Mucosa of gallbladder (tissue), 1 donor: ENCODE measurements around the gene VSIG2. TPM values are rescaled to one million over a fixed set of nuclear protein-coding genes. Genes with fewer than 3 reads are reported as not detected.
"Not testable (repeated sequence)": the region's sequence is repeated elsewhere in the genome, so short reads cannot be mapped to it uniquely, and the experiment has no call there.

Source experiments
- DNase-seq: peaks from one replicate; pipeline ENCODE4 v3.0.0-alpha.2; 2020; ENCODE audit warnings: low spot score
- total RNA-seq: library from RNA; stranded (reverse); gene quantifications from one replicate; pipeline ENCODE4 v1.2.1, GENCODE V29; 2021
- donor health status: DM: no; HTN: no; CAD: no.

The VSIG2 gene, protein sequence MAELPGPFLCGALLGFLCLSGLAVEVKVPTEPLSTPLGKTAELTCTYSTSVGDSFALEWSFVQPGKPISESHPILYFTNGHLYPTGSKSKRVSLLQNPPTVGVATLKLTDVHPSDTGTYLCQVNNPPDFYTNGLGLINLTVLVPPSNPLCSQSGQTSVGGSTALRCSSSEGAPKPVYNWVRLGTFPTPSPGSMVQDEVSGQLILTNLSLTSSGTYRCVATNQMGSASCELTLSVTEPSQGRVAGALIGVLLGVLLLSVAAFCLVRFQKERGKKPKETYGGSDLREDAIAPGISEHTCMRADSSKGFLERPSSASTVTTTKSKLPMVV
- 24.3 TPM for total RNA-seq

GRCh38 chr11:124751741-124752470, at the start of gene VSIG2:
TSS of gene VSIG2 (minus strand) at chr11:124752255. CDS start at chr11:124752137, 118 bp downstream.
- DNase-seq: no peak

- DNase-seq: no peak
These were observed 49.0 kb upstream of the VSIG2 start for GRCh38 chr11:124801014-124801413.

GRCh38 chr11:124800226-124800929, 48.3 kb upstream of the VSIG2 start, which contains the start of gene MSANTD2:
TSS of gene MSANTD2 (minus strand) at chr11:124800406. CDS start at chr11:124800380, 26 bp downstream.
- DNase-seq: peak; percentile 80

DNA sequence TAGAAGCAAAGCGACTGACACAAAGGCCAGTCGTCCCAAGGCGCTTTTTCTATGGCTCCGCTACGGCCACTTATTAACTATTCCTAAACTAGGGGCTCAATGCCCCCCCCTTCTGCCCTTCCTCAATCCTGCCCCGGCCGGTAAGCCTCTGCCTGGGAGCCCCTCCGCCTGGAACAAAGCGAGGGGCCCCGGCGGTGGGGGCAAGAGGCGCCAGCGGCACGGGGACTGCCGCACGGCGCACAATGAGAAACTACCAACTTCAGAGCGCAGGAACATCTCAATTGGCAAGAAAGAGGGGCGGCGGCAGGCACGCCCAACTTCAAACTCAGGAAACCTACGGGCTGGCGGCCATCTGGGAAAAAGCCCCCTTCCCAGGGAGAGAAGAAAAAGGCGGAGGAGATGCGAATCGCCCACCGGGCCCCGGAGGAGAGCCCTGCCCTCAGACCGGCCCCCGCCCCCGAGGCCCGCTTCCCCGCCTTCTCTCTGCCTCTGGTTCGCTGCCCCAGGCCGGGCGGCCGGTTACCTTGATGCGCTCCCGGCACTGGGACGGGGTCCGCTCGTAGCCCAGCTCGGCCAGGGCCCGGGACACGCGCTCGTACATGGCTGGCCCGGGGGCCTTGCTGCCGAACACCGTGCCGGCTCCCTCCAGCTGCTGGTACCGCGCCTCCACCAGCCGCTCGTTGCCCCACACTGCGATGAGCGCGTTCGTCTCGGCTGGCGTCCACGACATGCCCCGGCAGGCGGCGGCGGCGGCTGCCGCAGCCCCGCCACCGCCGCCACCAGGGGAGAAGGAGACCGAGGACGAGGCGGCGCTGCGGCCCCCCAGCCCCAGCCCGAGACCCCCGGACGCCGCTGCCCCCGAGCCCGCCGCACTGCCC, 47.5 kb upstream of the VSIG2 start:
- peak; percentile 11 for DNase-seq

GRCh38 chr11:124798991-124799347, 46.9 kb upstream of the VSIG2 start:
- DNase-seq: no peak

DNA sequence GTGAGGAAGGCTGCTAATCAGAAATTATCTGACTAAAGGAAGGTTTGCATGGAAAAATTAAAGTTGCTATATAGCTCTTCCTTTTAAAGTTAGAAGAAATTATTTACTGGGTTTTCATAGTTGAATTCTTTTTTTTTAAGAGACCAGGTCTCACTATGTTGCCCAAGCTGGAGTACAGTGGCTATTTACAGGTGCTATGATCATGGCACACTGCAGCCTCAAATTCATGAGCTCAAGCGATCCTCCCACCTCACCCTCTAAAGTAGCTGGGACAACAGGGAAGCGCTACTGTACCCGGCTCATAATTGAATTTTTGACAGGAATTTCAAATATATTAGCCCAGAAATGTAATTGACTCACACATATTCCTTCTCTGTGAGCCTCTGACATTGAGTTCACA, 44.3 kb upstream of the VSIG2 start:
- no peak for DNase-seq

DNA sequence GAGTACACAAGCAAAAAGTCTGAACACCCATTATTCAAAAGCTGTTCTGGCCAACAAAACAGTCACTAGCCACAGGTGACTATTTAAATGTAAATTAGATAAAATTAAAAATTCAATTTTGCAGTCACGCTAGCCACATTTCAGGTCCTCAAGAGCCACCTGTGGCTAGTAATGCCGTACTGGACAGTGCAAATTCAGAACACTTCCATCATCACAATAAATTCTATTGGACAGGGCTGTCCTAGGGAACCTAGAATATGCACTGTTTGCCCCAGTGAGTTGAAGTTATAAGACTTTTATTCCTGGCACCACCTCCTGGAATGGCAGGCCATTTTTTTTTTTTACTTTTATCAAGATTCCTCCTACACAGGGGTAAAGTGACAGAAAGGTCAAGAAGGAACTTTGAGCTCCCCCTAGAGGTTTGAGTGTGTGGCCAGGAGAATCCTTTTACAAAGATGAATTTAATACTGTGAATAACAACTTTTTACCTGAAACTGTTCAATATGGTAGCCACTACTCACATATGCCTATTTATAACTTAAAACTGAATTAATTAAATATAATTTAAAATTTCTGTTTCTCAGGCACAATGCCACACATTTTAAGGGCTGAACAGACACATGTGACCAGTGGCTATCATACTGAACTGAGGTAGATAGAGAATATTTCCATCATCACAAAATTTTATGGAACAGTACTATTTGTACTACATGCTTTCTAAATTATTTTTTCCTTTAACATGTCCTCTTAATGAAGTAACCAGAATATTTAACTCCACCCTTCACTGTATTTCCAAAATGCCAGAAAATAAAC, 41.6 kb upstream of the VSIG2 start:
- DNase-seq: no peak

GRCh38 chr11:124791626-124792341, 39.7 kb upstream of the VSIG2 start:
- DNase-seq: no peak

DNA sequence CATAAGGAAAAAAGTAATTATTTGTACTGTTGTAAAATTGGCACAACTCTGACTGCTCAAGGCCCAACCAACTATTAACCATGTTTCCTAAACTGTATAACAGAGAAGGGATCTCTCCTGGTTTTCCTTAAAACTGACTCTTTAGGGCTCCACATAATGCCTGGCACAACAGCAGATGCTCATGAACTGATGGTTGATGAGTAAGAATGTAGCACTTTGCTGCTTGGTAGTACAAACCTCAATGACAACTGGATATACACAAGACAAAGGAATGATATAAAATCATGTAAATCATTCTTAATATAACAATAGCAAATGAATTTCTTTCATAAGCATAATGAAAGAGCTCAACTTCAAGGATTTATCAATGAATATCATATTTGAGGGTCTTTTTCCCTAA, 36.5 kb upstream of the VSIG2 start:
- DNase-seq: no peak

GRCh38 chr11:124784051-124784450, 32.0 kb upstream of the VSIG2 start:
- DNase-seq: no peak

DNA sequence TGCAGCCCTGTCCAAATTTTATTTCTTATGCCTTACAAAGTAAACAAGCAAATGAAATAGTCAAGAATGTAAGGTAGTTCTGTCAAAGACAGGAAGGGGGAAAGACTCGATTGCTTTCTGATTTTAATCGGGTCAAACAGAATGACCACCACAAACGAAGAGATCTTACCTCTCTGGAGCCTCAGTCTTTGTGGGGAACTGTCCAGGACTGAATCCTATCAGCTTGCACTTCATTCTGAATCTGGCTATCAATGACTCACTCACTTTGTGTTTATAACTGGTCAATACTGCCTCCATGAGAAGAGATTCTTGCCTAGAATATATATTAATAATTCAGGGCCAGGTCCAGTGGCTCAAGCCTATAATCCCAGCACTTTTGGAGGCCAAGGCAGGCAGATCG, 30.9 kb upstream of the VSIG2 start:
- DNase-seq: no peak

GRCh38 chr11:124779568-124779967, 27.5 kb upstream of the VSIG2 start:
- DNase-seq: no peak

- no peak for DNase-seq
These were observed 26.2 kb upstream of the VSIG2 start for GRCh38 chr11:124778281-124778680.

DNA sequence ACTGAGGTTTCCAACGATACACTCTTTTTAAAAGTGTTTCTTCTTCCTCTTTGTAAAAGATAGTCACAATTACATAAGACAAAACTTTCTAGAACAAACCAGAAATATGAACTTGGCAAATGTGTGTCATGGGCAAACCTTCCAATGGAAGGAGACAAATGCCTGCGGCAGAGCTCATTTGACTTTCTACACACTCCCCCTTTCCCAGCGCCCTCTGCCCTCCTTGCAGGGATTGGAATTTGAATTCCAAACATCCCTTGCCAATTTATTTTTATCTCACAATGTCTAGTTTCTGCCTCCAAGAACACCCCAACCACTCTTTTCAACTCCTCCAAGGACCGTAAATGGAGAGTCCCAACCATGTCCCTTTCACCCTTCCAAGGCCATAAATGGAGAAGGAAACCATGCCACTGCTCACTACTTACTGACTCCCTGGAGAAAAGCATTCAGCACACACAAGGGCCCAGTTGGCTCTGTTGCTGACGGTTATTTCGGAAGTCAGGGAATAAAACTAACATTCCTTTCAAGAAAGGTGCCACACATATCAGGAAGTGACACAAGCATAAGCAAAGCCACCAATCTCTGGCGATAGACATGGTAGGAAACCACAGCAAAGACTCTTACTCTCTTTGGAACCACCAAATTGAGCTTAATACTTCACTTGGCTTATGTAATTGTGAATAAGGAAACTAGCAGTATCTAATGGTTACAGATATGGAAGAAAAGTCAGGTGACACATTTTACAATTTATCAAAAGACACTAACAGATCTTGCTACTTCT, 25.0 kb upstream of the VSIG2 start:
- no peak for DNase-seq

DNA sequence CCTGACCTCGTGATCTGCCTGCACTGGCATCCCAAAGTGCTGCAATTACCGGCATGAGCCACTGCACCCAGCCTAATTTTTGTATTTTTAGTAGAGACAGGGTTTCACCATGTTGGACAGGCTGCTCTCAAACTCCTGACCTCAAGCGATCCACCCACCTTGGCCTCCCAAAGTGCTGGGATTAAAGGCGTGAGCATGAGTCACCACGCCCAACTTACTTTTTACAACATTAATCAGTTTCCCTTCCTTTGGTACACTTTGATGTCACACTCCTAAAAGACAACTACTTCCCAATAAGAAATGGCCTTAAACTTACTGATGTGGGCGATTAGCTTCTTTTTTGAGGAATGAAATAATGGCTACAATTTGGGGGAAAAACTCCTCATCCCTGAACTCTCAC, 18.9 kb upstream of the VSIG2 start:
- not testable (repeated sequence) for DNase-seq

DNA sequence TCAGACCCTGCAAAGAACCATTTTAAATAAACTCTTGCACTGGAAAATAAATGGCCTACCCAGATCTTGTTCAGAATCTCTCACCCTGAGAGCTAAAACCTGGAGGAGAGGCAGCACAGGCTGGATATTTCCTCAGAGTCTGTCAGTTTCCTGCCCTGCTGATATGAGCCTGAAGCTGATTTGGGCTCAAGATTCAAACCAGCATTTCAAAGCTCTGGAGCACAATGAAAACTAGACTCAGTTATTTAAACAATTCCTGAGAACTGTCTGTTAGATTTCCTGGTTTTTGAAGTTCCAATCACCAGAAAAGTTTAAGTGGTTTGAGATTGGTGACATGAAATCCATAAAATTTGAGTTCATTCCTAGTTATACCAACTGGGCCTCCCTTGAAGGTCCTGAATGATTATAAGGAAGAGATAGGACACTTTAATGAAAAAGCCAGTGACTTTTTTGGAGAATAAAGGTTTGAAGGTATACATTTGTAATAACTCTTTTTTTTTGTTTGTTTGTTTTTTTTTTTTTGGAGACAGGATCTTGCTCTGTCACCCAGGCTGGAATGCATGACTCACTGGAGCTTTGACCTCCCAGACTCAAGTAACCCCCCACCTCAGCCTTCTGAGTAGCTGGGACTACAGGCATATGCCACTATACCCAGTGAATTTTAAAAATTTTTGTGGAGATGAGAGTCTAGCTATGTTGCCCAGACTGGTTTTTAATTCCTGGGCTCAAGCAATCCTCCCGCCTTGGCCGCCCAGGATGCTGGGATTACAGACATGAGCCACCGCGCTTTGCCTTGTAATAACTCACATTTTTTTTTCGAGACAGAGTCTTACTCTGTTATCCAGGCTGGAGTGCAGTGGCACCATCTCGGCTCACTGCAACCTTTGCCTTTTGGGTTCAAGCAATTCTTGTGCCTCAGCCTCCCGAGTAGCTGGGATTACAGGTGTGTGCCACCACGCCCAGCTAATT, 18.0 kb upstream of the VSIG2 start:
- DNase-seq: no peak

DNA sequence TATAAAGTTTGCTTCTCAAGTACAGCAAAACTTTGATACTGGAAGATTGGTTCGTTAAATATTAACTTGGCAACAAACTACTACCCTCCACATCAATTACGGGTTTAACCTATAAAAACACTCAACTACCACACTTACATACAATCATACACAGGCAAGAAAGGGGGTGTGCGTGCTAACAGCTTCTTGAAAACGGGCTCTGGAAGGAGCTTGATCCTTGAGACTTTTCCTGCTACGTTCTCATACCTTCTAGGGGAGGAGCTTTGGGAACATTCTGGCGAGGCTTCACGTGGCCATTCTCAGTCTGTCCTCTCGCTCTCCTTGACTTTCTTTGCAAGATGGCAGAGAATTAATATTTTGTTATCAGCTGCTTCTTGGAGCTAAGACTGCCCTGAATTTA, 16.9 kb upstream of the VSIG2 start:
- DNase-seq: no peak

GRCh38 chr11:124766156-124766555, 14.1 kb upstream of the VSIG2 start:
- no peak for DNase-seq
